ENCODE data around the gene SLC44A1. TPM values are rescaled to one million over a fixed set of nuclear protein-coding genes. Genes with fewer than 3 reads are reported as not detected.

Gene SLC44A1
- total and polyA plus RNA-seq, 10 of the 15 experiments (the other 5 are each of a cell fraction or from before 2014, with no cell fraction given) = 2.4 to 21.2 (median 12.4) TPM

DNA sequence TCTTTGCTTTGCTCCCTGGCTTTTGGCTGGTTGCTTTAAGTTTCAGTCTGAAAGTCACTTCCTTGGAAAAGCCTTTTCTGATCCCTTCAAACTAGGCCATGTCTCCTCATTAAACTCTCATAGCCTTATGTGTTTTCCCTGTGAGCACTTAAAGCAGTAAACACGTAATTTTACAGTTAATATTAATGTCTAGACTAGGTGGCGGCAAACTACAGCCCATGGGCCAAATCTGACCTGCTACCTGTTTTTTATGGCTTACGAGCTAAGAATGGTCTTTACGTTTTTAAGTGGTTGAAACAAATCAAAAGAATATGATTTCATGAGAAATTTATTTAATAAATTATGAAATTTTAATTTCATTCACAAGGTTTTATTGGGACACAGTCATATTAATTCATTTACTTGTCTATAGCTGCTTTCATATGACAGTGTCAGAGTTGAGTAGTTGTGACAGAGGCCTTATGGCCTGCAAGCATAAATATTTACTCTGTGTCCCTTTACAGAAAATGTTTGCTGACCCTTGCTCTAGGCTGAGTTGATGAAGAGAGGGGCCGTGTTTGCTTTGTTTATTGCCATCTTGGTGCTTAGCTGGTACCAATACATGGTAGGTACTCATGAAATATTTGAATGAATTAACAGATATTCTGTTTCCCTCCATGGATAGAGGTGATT is 7.4 kb downstream of the SLC44A1 start:
- ChIA-PET POLR2A (no interaction called here), RAD21 (ENCODE audit: unreplicated experiment) (interaction anchor here (0.8 to 1.6 kb wide), 4 partner anchors 27 to 443 kb away, joined by 3 to 6 read pairs (median 4); partner anchors contain the start of gene TMEM38B), CTCF (interaction anchor here (0.6 to 2.8 kb wide), 4 partner anchors 11 to 162 kb away, joined by 3 to 12 read pairs (median 4); no protein-coding TSS in a partner anchor), SMC1A (ENCODE audit: uncharacterized antibody, unreplicated experiment) (interaction anchor here (1.1 to 2.2 kb wide), 3 partner anchors 10 to 385 kb away, joined by 4 to 7 read pairs (median 4); no protein-coding TSS in a partner anchor)
- no peaks in the 10 kb centered on the region for H3K27me3 ChIP-seq (replicated peaks in 1 of 2; ENCODE audit: control insufficient read depth in 2 of 2, insufficient read depth in 2 of 2, low read length in 1 of 2)
- H3K27ac ChIP-seq (ENCODE audit: control insufficient read depth, insufficient read depth) = no peak overlapping the region
- ATAC-seq (no peak), FAIRE-seq (no peak), DNase-seq (ENCODE audit: low read depth, low spot score) (no peak)
- no peaks in the 10 kb centered on the region for H3K9me3 ChIP-seq (replicated peaks; ENCODE audit: control insufficient read depth, insufficient read depth, low read length)
- in situ Hi-C loops (cut with MboI) (no loop called here), intact Hi-C loops (cut with micrococcal nuclease; ENCODE audit: unreplicated experiment) (no loop called here)
- H3K4me1 ChIP-seq (ENCODE audit: control insufficient read depth, insufficient read depth, low read length) = peaks cover under 1% of the 10 kb centered on the region
- H3K79me2 ChIP-seq (ENCODE audit: control insufficient read depth, insufficient read depth, low read length) = peaks cover under 1% of the 10 kb centered on the region
- no peaks in the 10 kb centered on the region for H3K36me3 ChIP-seq (ENCODE audit: control insufficient read depth in 2 of 2, insufficient read depth in 2 of 2, low read length in 1 of 2)
- TF ChIP-seq MYC (IDR thresholded peaks at IDR 0.05; ENCODE audit: insufficient read depth, insufficient read length, insufficient replicate concordance, low read length, severe bottlenecking) (no peak), RAD21 (IDR thresholded peaks at IDR 0.05; ENCODE audit: insufficient read depth, low read depth, low read length) (peak; percentile 41; the same call in 1 of the 2 replicates), SUZ12 (IDR thresholded peaks at IDR 0.05; ENCODE audit: unreplicated experiment) (no peak), SUPT20H (IDR thresholded peaks at IDR 0.05; ENCODE audit: borderline replicate concordance, control insufficient read depth, low read depth, low read length) (no peak), EED (IDR thresholded peaks at IDR 0.05; ENCODE audit: low read depth) (no peak), NR2C2 (IDR thresholded peaks at IDR 0.05; ENCODE audit: borderline replicate concordance, control insufficient read depth, insufficient read length, low read depth) (no peak), NFXL1 (IDR thresholded peaks at IDR 0.05; ENCODE audit: borderline replicate concordance) (no peak), MEF2A (IDR thresholded peaks at IDR 0.05; ENCODE audit: insufficient read depth, low read depth, low read length) (no peak)
- TF ChIP-seq, protein P1, sequence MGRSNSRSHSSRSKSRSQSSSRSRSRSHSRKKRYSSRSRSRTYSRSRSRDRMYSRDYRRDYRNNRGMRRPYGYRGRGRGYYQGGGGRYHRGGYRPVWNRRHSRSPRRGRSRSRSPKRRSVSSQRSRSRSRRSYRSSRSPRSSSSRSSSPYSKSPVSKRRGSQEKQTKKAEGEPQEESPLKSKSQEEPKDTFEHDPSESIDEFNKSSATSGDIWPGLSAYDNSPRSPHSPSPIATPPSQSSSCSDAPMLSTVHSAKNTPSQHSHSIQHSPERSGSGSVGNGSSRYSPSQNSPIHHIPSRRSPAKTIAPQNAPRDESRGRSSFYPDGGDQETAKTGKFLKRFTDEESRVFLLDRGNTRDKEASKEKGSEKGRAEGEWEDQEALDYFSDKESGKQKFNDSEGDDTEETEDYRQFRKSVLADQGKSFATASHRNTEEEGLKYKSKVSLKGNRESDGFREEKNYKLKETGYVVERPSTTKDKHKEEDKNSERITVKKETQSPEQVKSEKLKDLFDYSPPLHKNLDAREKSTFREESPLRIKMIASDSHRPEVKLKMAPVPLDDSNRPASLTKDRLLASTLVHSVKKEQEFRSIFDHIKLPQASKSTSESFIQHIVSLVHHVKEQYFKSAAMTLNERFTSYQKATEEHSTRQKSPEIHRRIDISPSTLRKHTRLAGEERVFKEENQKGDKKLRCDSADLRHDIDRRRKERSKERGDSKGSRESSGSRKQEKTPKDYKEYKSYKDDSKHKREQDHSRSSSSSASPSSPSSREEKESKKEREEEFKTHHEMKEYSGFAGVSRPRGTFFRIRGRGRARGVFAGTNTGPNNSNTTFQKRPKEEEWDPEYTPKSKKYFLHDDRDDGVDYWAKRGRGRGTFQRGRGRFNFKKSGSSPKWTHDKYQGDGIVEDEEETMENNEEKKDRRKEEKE (IDR thresholded peaks at IDR 0.05) = no peak
- TF ChIP-seq, protein P2, sequence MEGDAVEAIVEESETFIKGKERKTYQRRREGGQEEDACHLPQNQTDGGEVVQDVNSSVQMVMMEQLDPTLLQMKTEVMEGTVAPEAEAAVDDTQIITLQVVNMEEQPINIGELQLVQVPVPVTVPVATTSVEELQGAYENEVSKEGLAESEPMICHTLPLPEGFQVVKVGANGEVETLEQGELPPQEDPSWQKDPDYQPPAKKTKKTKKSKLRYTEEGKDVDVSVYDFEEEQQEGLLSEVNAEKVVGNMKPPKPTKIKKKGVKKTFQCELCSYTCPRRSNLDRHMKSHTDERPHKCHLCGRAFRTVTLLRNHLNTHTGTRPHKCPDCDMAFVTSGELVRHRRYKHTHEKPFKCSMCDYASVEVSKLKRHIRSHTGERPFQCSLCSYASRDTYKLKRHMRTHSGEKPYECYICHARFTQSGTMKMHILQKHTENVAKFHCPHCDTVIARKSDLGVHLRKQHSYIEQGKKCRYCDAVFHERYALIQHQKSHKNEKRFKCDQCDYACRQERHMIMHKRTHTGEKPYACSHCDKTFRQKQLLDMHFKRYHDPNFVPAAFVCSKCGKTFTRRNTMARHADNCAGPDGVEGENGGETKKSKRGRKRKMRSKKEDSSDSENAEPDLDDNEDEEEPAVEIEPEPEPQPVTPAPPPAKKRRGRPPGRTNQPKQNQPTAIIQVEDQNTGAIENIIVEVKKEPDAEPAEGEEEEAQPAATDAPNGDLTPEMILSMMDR (IDR thresholded peaks at IDR 0.05 in 2 of 3, conservative IDR thresholded peaks at IDR 0.05 in 1 of 3; ENCODE audit: control insufficient read depth in 2 of 3, extremely low read depth in 1 of 3, insufficient read depth in 1 of 3, low read depth in 3 of 3, low read length in 3 of 3) = peak in 1 of 3 experiments; percentile 8; a peak in 1 of 6 replicates
- H3K4me3 ChIP-seq = no peak overlapping the region
- H3K9ac ChIP-seq (ENCODE audit: control insufficient read depth, insufficient read depth, low read length) = no peak overlapping the region
- no peak overlapping the region for H3K4me2 ChIP-seq (ENCODE audit: control insufficient read depth, insufficient read depth)
- no peaks in the 10 kb centered on the region for H4K20me1 ChIP-seq (ENCODE audit: control insufficient read depth, insufficient read depth)
- H2AFZ ChIP-seq (ENCODE audit: control insufficient read depth, low read depth, low read length) = no peak overlapping the region
- BruUV-seq (replicated peaks) = no TSS peak
- 77% methylated on average over 5 of the region's 5 CpGs for WGBS (ENCODE audit: insufficient coverage, insufficient replicate concordance, low lambda C conversion rate, missing lambda C conversion rate)

All from GM12878 (cell line).